HG02885 (cell line): ENCODE data around the gene AATF.

Experiments used
- ATAC-seq: cut with Tn5 transposase; IDR thresholded peaks from one replicate; pipeline ENCODE4 v1.9.1; 2021; ENCODE audit warnings: mild to moderate bottlenecking; ENCODE audit not compliant: unreplicated experiment, poor library complexity

Gene AATF

GRCh38 chr17:37094391-37094790, 145.6 kb downstream of the AATF start:
- no peak for ATAC-seq

- ATAC-seq: no peak
These were observed 147.3 kb downstream of the AATF start for GRCh38 chr17:37096071-37096470.

- no peak for ATAC-seq
These were observed 148.4 kb downstream of the AATF start for GRCh38 chr17:37097154-37097553.

- no peak for ATAC-seq
These were observed 149.4 kb downstream of the AATF start for GRCh38 chr17:37098152-37098551.

- no peak for ATAC-seq
These were observed 150.3 kb downstream of the AATF start for GRCh38 chr17:37098910-37099664.

- no peak for ATAC-seq
These were observed 151.5 kb downstream of the AATF start for GRCh38 chr17:37100231-37100630.

GRCh38 chr17:37101306-37101705, 152.6 kb downstream of the AATF start:
- no peak for ATAC-seq

GRCh38 chr17:37103231-37103630, 154.5 kb downstream of the AATF start:
- no peak for ATAC-seq

GRCh38 chr17:37106049-37106448, 157.3 kb downstream of the AATF start:
- no peak for ATAC-seq
